IMR-90 (cell line): Measurements from ENCODE around the gene PNMA6E. TPM values are rescaled to one million over a fixed set of nuclear protein-coding genes. Genes with fewer than 3 reads are reported as not detected.

Experiments
- ATAC-seq: fragments of 200-7000 bp; cut with Tn5 transposase; 2 replicates; pipeline ENCODE4 v1.9.1; 2020; ENCODE audit warnings: low read depth, mild to moderate bottlenecking, moderate library complexity
- BruUV-seq: library from RNA; stranded (reverse); fragments of 400-500 nt; replicated peaks from 2 replicates; lab custom pipeline; 2021; lab: Mats Ljungman, UMichigan
- CTCF ChIA-PET: fragments of 300-600 bp; formaldehyde crosslinking; extraction: SDS; loops from one replicate; lab custom pipeline; 2021; ENCODE audit warnings: antibody characterized with exemption; lab: Yijun Ruan, JAX
- POLR2A ChIA-PET: fragments of 300-600 bp; sonication (Branson Sonifier 250); formaldehyde crosslinking; loops from one replicate; lab custom pipeline; 2022; ENCODE audit warnings: antibody characterized with exemption; ENCODE audit not compliant: unreplicated experiment; lab: Charles Lee
- DNase-seq: peaks from one replicate; pipeline ENCODE4 v3.0.0; 2013
- H2AFZ ChIP-seq: replicated peaks from 2 replicates; pipeline ENCODE3; 2013; ENCODE audit warnings: low read length, mild to moderate bottlenecking; ENCODE audit not compliant: poor library complexity
- H2AK5ac ChIP-seq: 2 replicates; pipeline ENCODE4 v1.6.1; 2013; ENCODE audit warnings: low read depth, low read length, inconsistent platforms
- H2AK9ac ChIP-seq: replicated peaks from 2 replicates; pipeline ENCODE3; 2013; ENCODE audit warnings: mild to moderate bottlenecking, low read depth, low read length, moderate library complexity; ENCODE audit not compliant: poor library complexity
- H2BK120ac ChIP-seq: 2 replicates; pipeline ENCODE4 v1.6.1; 2013; ENCODE audit warnings: low read depth, low read length, inconsistent platforms
- H2BK15ac ChIP-seq: 3 replicates; pipeline ENCODE4 v1.6.1; 2013; ENCODE audit warnings: low read depth, low read length, inconsistent platforms
- H2BK20ac ChIP-seq: 2 replicates; pipeline ENCODE4 v1.6.1; 2013; ENCODE audit warnings: low read depth, mild to moderate bottlenecking, inconsistent platforms, low read length, moderate library complexity
- H2BK5ac ChIP-seq: 2 replicates; pipeline ENCODE4 v1.6.1; 2013; ENCODE audit warnings: mild to moderate bottlenecking, low read depth, low read length, inconsistent platforms; ENCODE audit not compliant: poor library complexity, severe bottlenecking
- H3K14ac ChIP-seq: replicated peaks from 2 replicates; pipeline ENCODE4 v1.6.1; 2013; ENCODE audit warnings: low read depth, low read length, inconsistent platforms
- H3K18ac ChIP-seq: 2 replicates; pipeline ENCODE4 v1.6.1; 2013; ENCODE audit warnings: low read depth, low read length, control low read depth
- H3K23ac ChIP-seq: 2 replicates; pipeline ENCODE4 v1.6.1; 2013; ENCODE audit warnings: low read depth, low read length, inconsistent platforms
- H3K27ac ChIP-seq: 2 replicates; pipeline ENCODE4 v1.5.1; 2013; ENCODE audit warnings: mild to moderate bottlenecking, control low read depth, low read length; ENCODE audit not compliant: insufficient read depth
- H3K27me3 ChIP-seq: 2 replicates; pipeline ENCODE4 v1.6.1; 2013; ENCODE audit warnings: low read length; ENCODE audit not compliant: control insufficient read depth, insufficient read depth
- H3K36me3 ChIP-seq: 2 replicates; pipeline ENCODE4 v1.6.1; 2013; ENCODE audit warnings: low read length, mixed read lengths; ENCODE audit not compliant: control insufficient read depth, insufficient read depth
- H3K4ac ChIP-seq: 2 replicates; pipeline ENCODE4 v1.6.1; 2013; ENCODE audit warnings: low read depth, low read length, inconsistent platforms
- H3K4me1 ChIP-seq: 2 replicates; pipeline ENCODE4 v1.6.1; 2013; ENCODE audit warnings: low read length, mixed read lengths; ENCODE audit not compliant: control insufficient read depth, insufficient read depth
- H3K4me2 ChIP-seq: 2 replicates; pipeline ENCODE4 v1.6.1; 2013; ENCODE audit warnings: low read depth, mild to moderate bottlenecking, control low read depth, low read length, moderate library complexity
- H3K4me3 ChIP-seq: 2 replicates; pipeline ENCODE4 v1.5.1; 2013; ENCODE audit warnings: low read depth, mild to moderate bottlenecking, control low read depth, low read length, moderate library complexity; ENCODE audit not compliant: insufficient read depth
- H3K56ac ChIP-seq: 2 replicates; pipeline ENCODE4 v1.6.1; 2013; ENCODE audit warnings: low read length, inconsistent platforms; ENCODE audit not compliant: insufficient read depth; ENCODE audit errors: extremely low read depth
- H3K79me1 ChIP-seq, 2 experiments: 2 replicates each; pipeline ENCODE4 v1.6.1; 2013; ENCODE audit warnings: low read length in 2 of 2, inconsistent platforms in 1 of 2, low read depth in 1 of 2
- H3K9ac ChIP-seq: 2 replicates; pipeline ENCODE4 v1.6.1; 2013; ENCODE audit warnings: low read depth, low read length, control low read depth
- H3K9me1 ChIP-seq: 2 replicates; pipeline ENCODE4 v1.6.1; 2013; ENCODE audit warnings: low read length, inconsistent platforms; ENCODE audit not compliant: insufficient read depth
- H3K9me3 ChIP-seq: 2 replicates; pipeline ENCODE4 v1.6.1; 2013; ENCODE audit warnings: low read length; ENCODE audit not compliant: control insufficient read depth, insufficient read depth
- H4K20me1 ChIP-seq: 2 replicates; pipeline ENCODE4 v1.6.1; 2013; ENCODE audit warnings: low read length, inconsistent platforms; ENCODE audit not compliant: insufficient read depth
- H4K5ac ChIP-seq: 2 replicates; pipeline ENCODE4 v1.6.1; 2013; ENCODE audit warnings: mild to moderate bottlenecking, low read depth, low read length, control low read depth
- H4K8ac ChIP-seq, 2 experiments: 2 replicates each; pipeline ENCODE4 v1.6.1; 2013; ENCODE audit warnings: low read depth in 2 of 2, low read length in 2 of 2, control low read depth in 1 of 2, inconsistent platforms in 1 of 2
- H4K91ac ChIP-seq: 2 replicates; pipeline ENCODE4 v1.6.1; 2013; ENCODE audit warnings: low read depth, low read length, inconsistent platforms; ENCODE audit not compliant: insufficient read depth
- BHLHE40 ChIP-seq: fragments of 150-350 bp; IDR thresholded peaks from 2 replicates; pipeline ENCODE4 v1.6.1; 2016; ENCODE audit warnings: mild to moderate bottlenecking, low read depth, low read length
- CHD1 ChIP-seq: IDR thresholded peaks from 2 replicates; pipeline ENCODE4 v1.6.1; 2012; ENCODE audit warnings: low read depth, low read length, improper control_type of control experiment
- FOS ChIP-seq: fragments of 150-350 bp; IDR thresholded peaks from 2 replicates; pipeline ENCODE4 v1.6.1; 2016; ENCODE audit warnings: low read depth, low read length
- MAFK ChIP-seq: IDR thresholded peaks from 2 replicates; pipeline ENCODE4 v1.6.1; 2012; ENCODE audit warnings: low read depth, low read length, improper control_type of control experiment
- MAZ ChIP-seq: IDR thresholded peaks from 2 replicates; pipeline ENCODE4 v1.6.1; 2012; ENCODE audit warnings: low read depth, mild to moderate bottlenecking, low read length, improper control_type of control experiment, moderate library complexity, borderline replicate concordance
- MXI1 ChIP-seq: IDR thresholded peaks from 2 replicates; pipeline ENCODE4 v1.6.1; 2012; ENCODE audit warnings: low read depth, mild to moderate bottlenecking, low read length, moderate library complexity, borderline replicate concordance
- NFE2L2 ChIP-seq: fragments of 150-350 bp; IDR thresholded peaks from 2 replicates; pipeline ENCODE4 v1.6.1; 2016; ENCODE audit warnings: low read depth, mild to moderate bottlenecking, low read length
- POLR2A ChIP-seq: IDR thresholded peaks from 2 replicates; pipeline ENCODE4 v1.6.1; 2012; ENCODE audit warnings: mild to moderate bottlenecking, low read depth, low read length
- RAD21 ChIP-seq: IDR thresholded peaks from 2 replicates; pipeline ENCODE4 v1.6.1; 2012; ENCODE audit warnings: low read length, improper control_type of control experiment
- RCOR1 ChIP-seq: IDR thresholded peaks from 2 replicates; pipeline ENCODE4 v1.6.1; 2012; ENCODE audit warnings: mild to moderate bottlenecking, low read length, improper control_type of control experiment; ENCODE audit not compliant: insufficient replicate concordance
- RFX5 ChIP-seq: IDR thresholded peaks from 2 replicates; pipeline ENCODE4 v1.8.0; 2012; ENCODE audit warnings: low read depth, mild to moderate bottlenecking, low read length, moderate library complexity
- SMC3 ChIP-seq: fragments of 150-350 bp; IDR thresholded peaks from 2 replicates; pipeline ENCODE4 v1.6.1; 2016; ENCODE audit warnings: low read depth, mild to moderate bottlenecking, antibody characterized with exemption, low read length, moderate library complexity
- WGBS, 2 experiments: methylation state at CpG; one replicate each; pipeline versions ENCODE4 v1.1.5 to v1.1.7; 2013; ENCODE audit warnings: missing lambda C conversion rate in 2 of 2; ENCODE audit not compliant: insufficient read length in 1 of 2; ENCODE audit errors: extremely low coverage in 2 of 2; 5-methylcytosine and 5-hydroxymethylcytosine counted together
- dilution Hi-C: fragments of 300-500 bp; cut with HindIII; formaldehyde crosslinking; loops from one replicate; pipeline ENCODE4 v1.14.3; 2018; ENCODE audit warnings: low sequenced_read_pairs; ENCODE audit not compliant: unreplicated experiment
- in situ Hi-C: fragments of 300-500 bp; cut with MboI; formaldehyde crosslinking; loops from 3 replicates; pipeline ENCODE4 v1.14.3; 2019; ENCODE audit warnings: low sequenced_read_pairs, inconsistent platforms, mixed read lengths
- intact Hi-C: fragments of 100-400 bp; cut with micrococcal nuclease; formaldehyde crosslinking; loops from 2 replicates; pipeline ENCODE4 v1.10.0; 2022
- polyA plus RNA-seq, 3 experiments: library from polyadenylated mRNA; depleted of rRNA; stranded (reverse); fragments of >200 nt; gene quantifications; 2 replicates each; pipeline ENCODE4 v1.2.3, GENCODE V29; 2012; ENCODE audit warnings: low replicate concordance in 1 of 3
- total RNA-seq: library from RNA; depleted of rRNA; stranded (reverse); fragments of >200 nt; gene quantifications from 2 replicates; pipeline ENCODE4 v1.2.3, GENCODE V29; 2012
- TF ChIP-seq, protein P1 (sequence below): fragments of 150-350 bp; IDR thresholded peaks from 2 replicates; pipeline ENCODE4 v1.6.1; 2016; ENCODE audit warnings: low read depth, mild to moderate bottlenecking, low read length, moderate library complexity, borderline replicate concordance
- TF ChIP-seq, protein P2 (sequence below): conservative IDR thresholded peaks from 2 replicates; pipeline ENCODE4 v1.5.1; 2012; ENCODE audit warnings: mild to moderate bottlenecking, low read depth, low read length, improper control_type of control experiment
- TF ChIP-seq, protein P3 (sequence below): fragments of 150-350 bp; IDR thresholded peaks from 2 replicates; pipeline ENCODE4 v1.6.1; 2017; ENCODE audit warnings: mild to moderate bottlenecking, antibody characterized with exemption, low read length, low read depth

Gene PNMA6E
- total and polyA plus RNA-seq, 2 of the 4 experiments (the other 2 are of a cell fraction): not detected

DNA sequence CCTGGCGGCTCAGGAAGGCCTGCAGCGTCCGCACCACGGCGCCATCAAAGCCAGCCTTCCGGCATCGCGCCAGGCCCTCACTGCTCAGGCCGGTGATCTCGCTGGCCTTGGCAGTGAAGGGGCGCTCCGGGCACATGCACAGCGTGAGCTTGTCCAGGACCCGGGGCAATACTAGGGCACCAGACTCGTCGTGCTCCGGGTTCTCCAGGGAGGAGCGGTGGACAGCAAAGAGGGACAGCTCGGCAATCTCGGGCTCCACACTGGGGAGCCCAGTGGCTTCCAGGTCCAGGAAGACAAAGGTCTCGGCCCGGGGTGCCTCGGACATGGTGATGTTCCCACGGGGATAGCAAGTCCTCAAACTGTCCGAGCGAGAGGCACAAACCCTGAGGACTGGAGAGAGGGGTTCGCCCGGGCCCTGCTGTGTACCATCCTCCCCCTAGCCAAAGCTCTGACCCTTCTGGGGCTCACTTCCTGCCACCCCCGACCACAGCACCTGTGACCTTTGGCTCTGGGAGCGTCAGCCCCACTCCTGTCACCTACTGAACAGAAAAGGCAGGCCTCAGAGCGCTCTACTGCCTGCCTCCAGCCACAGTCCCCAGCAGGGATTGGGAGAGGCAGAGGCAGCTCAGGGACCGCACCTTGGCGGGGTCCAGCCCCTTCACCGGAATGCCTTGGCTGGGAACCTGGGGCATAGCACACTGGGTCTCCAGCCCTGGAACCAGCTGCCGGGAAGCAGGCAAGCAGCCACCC lies 44.1 kb upstream of the PNMA6E start:
- Histone ChIP-seq H4K8ac (no peak overlapping the region), H2AK5ac (no peak overlapping the region), H3K4me2 (no peak overlapping the region), H3K4ac (no peak overlapping the region), H3K9ac (no peak overlapping the region), H2BK120ac (no peak overlapping the region), H4K5ac (no peak overlapping the region), H2AK9ac (no peak overlapping the region), H3K9me3 (peaks cover 3% of the 10 kb centered on the region; the same call in 1 of the 2 replicates), H4K20me1 (no peaks in the 10 kb centered on the region; the same call in 1 of the 2 replicates), H2BK20ac (no peak overlapping the region), H2BK15ac (no peak overlapping the region), H3K79me1 (no peaks in the 10 kb centered on the region), H3K9me1 (no peaks in the 10 kb centered on the region), H3K36me3 (no peaks in the 10 kb centered on the region), H3K18ac (no peak overlapping the region), H2BK5ac (no peak overlapping the region), H3K4me1 (no peaks in the 10 kb centered on the region), H3K14ac (no peak overlapping the region), H3K27me3 (peaks cover 3% of the 10 kb centered on the region), H4K91ac (no peak overlapping the region), H3K23ac (no peak overlapping the region), H3K4me3 (no peak overlapping the region), H3K27ac (no peak overlapping the region), H3K56ac (no peak overlapping the region), H2AFZ (no peak overlapping the region)
- no TSS peak for BruUV-seq
- intact Hi-C loops: no loop called here
- in situ Hi-C loops: no loop called here
- no peak for TF ChIP-seq SMC3
- TF ChIP-seq POLR2A: no peak
- TF ChIP-seq, protein P1, sequence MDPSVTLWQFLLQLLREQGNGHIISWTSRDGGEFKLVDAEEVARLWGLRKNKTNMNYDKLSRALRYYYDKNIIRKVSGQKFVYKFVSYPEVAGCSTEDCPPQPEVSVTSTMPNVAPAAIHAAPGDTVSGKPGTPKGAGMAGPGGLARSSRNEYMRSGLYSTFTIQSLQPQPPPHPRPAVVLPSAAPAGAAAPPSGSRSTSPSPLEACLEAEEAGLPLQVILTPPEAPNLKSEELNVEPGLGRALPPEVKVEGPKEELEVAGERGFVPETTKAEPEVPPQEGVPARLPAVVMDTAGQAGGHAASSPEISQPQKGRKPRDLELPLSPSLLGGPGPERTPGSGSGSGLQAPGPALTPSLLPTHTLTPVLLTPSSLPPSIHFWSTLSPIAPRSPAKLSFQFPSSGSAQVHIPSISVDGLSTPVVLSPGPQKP: no peak
- no peak for TF ChIP-seq BHLHE40
- TF ChIP-seq CHD1: no peak
- TF ChIP-seq, protein P2, sequence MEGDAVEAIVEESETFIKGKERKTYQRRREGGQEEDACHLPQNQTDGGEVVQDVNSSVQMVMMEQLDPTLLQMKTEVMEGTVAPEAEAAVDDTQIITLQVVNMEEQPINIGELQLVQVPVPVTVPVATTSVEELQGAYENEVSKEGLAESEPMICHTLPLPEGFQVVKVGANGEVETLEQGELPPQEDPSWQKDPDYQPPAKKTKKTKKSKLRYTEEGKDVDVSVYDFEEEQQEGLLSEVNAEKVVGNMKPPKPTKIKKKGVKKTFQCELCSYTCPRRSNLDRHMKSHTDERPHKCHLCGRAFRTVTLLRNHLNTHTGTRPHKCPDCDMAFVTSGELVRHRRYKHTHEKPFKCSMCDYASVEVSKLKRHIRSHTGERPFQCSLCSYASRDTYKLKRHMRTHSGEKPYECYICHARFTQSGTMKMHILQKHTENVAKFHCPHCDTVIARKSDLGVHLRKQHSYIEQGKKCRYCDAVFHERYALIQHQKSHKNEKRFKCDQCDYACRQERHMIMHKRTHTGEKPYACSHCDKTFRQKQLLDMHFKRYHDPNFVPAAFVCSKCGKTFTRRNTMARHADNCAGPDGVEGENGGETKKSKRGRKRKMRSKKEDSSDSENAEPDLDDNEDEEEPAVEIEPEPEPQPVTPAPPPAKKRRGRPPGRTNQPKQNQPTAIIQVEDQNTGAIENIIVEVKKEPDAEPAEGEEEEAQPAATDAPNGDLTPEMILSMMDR: no peak
- TF ChIP-seq FOS: no peak
- no peak for TF ChIP-seq RFX5
- TF ChIP-seq, protein P3, sequence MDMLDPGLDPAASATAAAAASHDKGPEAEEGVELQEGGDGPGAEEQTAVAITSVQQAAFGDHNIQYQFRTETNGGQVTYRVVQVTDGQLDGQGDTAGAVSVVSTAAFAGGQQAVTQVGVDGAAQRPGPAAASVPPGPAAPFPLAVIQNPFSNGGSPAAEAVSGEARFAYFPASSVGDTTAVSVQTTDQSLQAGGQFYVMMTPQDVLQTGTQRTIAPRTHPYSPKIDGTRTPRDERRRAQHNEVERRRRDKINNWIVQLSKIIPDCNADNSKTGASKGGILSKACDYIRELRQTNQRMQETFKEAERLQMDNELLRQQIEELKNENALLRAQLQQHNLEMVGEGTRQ: no peak
- TF ChIP-seq MXI1: no peak
- no peak for TF ChIP-seq RCOR1
- no peak for TF ChIP-seq NFE2L2
- TF ChIP-seq MAZ: no peak
- no peak for TF ChIP-seq RAD21
- no peak for TF ChIP-seq MAFK
- DNase-seq (no peak), ATAC-seq (no peak)
- CTCF ChIA-PET: no interaction called here
- dilution Hi-C loops: no loop called here
- WGBS, 2 experiments: 86% methylated on average over 21 of the region's 35 CpGs; no CpG with 5 or more reads in 1 of the 2 experiments
- POLR2A ChIA-PET: interaction anchor here (0.7 kb wide), 1 partner anchor 924 kb away, joined by 3 read pairs; no protein-coding TSS in a partner anchor
